Gastroesophageal sphincter (tissue), 3 donors: ENCODE results near the gene ERN2.

ENCODE experiments used
- CTCF ChIP-seq, 4 experiments: fragments of 200-600 bp in 2 of 4; fragments of 450-650 bp in 2 of 4; sonication (generic) in 1 of 4; IDR thresholded peaks; one replicate each; pipeline ENCODE4 v1.5.1; 2017 to 2019; ENCODE audit warnings: antibody characterized with exemption in 4 of 4, mild to moderate bottlenecking in 2 of 4, moderate library complexity in 2 of 4
- EP300 ChIP-seq: sonication (generic); formaldehyde crosslinking; IDR thresholded peaks from one replicate; pipeline ENCODE4 v1.6.1; 2017; ENCODE audit warnings: antibody characterized with exemption, mild to moderate bottlenecking
- POLR2A ChIP-seq, 2 donors: fragments of 450-650 bp; IDR thresholded peaks; one replicate each; pipeline ENCODE4 v1.6.1; 2017; ENCODE audit warnings: antibody characterized with exemption in 2 of 2, mild to moderate bottlenecking in 2 of 2, moderate library complexity in 1 of 2
- POLR2AphosphoS5 ChIP-seq: sonication (generic); formaldehyde crosslinking; IDR thresholded peaks from one replicate; pipeline ENCODE4 v1.6.1; 2017; ENCODE audit warnings: antibody characterized with exemption

- TF ChIP-seq CTCF (IDR thresholded peaks at IDR 0.05) (no peak), POLR2AphosphoS5 (no peak), POLR2A (IDR thresholded peaks at IDR 0.05) (no peak), EP300 (no peak)
Measured at GRCh38 chr16:23700093-23700492, 12.9 kb downstream of the ERN2 start.
